Measurements from ENCODE around the gene GCDH. TPM values are rescaled to one million over a fixed set of nuclear protein-coding genes. Genes with fewer than 3 reads are reported as not detected.

The GCDH gene
- total RNA-seq, 2 donors from 2014 or later: 66.4 to 81.7 TPM

DNA sequence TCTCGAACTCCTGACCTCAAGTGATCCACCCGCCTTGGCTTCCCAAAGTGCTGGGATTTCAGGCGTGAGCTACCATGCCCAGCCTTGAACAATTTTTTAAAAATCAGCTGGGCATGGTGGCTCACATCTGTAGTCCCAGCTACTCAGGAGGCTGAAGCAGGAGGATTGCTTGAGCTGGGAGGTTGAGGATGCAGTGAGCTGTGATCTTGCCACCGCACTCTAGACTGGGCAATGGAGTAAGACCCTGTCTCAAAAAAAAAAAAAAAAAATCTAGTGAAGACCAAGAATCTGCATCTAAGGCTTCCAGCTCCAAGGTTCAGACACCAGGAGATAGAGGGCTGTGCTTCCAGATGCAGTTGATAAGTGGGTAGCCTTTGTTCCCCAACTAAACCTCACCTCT, 26.8 kb upstream of the GCDH start:
- TF ChIP-seq POLR2AphosphoS5 (IDR thresholded peaks at IDR 0.05) (no peak), POLR2A (IDR thresholded peaks at IDR 0.05) (no peak)
- TF ChIP-seq, protein P1, sequence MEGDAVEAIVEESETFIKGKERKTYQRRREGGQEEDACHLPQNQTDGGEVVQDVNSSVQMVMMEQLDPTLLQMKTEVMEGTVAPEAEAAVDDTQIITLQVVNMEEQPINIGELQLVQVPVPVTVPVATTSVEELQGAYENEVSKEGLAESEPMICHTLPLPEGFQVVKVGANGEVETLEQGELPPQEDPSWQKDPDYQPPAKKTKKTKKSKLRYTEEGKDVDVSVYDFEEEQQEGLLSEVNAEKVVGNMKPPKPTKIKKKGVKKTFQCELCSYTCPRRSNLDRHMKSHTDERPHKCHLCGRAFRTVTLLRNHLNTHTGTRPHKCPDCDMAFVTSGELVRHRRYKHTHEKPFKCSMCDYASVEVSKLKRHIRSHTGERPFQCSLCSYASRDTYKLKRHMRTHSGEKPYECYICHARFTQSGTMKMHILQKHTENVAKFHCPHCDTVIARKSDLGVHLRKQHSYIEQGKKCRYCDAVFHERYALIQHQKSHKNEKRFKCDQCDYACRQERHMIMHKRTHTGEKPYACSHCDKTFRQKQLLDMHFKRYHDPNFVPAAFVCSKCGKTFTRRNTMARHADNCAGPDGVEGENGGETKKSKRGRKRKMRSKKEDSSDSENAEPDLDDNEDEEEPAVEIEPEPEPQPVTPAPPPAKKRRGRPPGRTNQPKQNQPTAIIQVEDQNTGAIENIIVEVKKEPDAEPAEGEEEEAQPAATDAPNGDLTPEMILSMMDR (IDR thresholded peaks at IDR 0.05): no peak
- 91% methylated on average over 4 of the region's 4 CpGs for WGBS
- Histone ChIP-seq H3K4me3 (no peak overlapping the region), H3K4me1 (replicated peaks) (no peaks in the 10 kb centered on the region), H3K27ac (no peak overlapping the region), H3K9me3 (no peaks in the 10 kb centered on the region), H3K36me3 (no peaks in the 10 kb centered on the region), H3K27me3 (replicated peaks; ENCODE audit: insufficient read depth) (no peaks in the 10 kb centered on the region)
- no peak for DNase-seq (ENCODE audit: low spot score)
- intact Hi-C loops (cut with DNase I): no loop called here

DNA sequence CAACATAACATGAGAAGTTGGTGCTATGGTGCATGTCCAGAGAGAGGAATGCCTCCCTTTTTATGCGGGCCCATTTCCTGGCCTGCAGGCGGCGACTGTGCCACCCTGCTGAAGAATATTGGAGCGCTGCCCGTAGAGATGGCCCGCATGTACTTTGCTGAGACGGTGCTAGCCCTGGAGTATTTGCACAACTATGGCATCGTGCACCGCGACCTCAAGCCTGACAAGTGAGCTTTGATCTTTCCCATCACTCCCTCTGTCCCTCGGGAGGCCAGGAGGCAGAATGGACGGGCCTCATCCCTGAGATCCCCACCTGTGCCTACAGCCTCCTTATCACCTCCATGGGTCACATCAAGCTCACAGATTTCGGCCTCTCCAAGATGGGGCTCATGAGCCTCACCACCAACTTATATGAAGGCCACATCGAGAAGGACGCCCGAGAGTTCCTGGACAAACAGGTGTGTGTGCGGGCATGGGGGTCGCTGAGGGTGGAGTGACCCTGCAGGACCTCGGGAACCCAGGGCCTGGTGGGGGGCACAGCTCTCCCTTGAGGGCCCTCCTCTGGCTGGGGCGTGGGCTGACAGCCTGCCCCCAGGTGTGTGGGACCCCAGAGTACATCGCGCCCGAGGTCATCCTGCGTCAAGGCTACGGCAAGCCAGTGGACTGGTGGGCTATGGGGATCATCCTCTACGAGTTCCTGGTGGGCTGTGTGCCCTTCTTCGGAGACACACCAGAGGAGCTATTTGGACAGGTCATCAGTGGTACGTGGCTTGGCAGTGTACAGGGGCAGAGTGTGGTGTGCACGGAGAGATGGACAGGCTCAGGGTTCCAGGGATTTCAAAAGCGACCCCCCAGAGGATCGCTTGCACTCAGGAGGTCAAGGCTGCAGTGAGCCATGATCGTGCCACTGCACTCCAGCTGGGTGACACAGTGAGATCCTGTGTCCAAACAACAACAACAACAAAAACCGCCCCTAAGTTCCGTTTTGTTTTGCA, 25.9 kb upstream of the GCDH start:
- no peak for TF ChIP-seq POLR2AphosphoS5 (IDR thresholded peaks at IDR 0.05)
- TF ChIP-seq POLR2A (IDR thresholded peaks at IDR 0.05): no peak
- no peak for DNase-seq (ENCODE audit: low spot score)
- Histone ChIP-seq H3K27me3 (replicated peaks; ENCODE audit: insufficient read depth) (no peaks in the 10 kb centered on the region), H3K4me1 (replicated peaks) (no peaks in the 10 kb centered on the region), H3K36me3 (no peaks in the 10 kb centered on the region), H3K9me3 (no peaks in the 10 kb centered on the region), H3K27ac (no peak overlapping the region), H3K4me3 (no peak overlapping the region)
- intact Hi-C loops (cut with DNase I): no loop called here
- 87% methylated on average over 32 of the region's 34 CpGs for WGBS

DNA sequence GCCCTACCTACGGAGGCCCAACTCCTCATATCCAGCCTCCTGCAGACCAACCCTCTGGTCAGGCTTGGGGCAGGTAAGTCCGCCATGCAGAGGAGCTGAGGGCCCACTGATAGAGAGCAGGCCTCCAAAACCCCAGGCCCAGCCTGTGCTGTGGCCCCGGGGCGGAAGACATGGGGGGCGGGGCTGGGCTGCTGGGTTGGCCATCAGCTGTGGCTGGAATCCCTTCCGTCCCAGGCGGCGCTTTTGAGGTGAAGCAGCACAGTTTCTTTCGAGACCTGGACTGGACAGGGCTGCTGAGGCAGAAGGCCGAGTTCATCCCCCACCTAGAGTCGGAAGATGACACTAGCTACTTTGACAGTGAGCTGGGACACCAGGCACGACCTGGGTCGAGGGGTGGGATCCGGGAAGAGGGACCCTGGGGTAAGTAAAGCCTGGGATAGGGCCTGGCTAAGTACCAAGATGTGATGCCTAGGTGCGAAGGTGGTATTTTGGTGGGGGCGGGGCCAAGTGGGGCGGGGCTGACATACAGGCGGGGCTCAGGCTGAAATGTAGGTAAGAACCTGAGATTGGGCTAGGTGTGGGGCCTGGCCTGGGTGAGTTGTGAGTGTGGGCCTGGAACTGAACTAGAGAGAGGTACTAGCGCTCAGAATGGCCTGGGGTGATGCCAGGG, 25.1 kb upstream of the GCDH start:
- intact Hi-C loops (cut with DNase I): no loop called here
- TF ChIP-seq POLR2AphosphoS5 (IDR thresholded peaks at IDR 0.05): no peak
- TF ChIP-seq, protein P1 (IDR thresholded peaks at IDR 0.05): no peak
- no peaks in the 10 kb centered on the region for H3K36me3 ChIP-seq
- no peaks in the 10 kb centered on the region for H3K9me3 ChIP-seq
- WGBS: 85% methylated on average over 19 of the region's 19 CpGs
- no peak overlapping the region for H3K4me3 ChIP-seq
- DNase-seq (ENCODE audit: low spot score): no peak
- H3K4me1 ChIP-seq (replicated peaks): no peaks in the 10 kb centered on the region
- no peak overlapping the region for H3K27ac ChIP-seq
- H3K27me3 ChIP-seq (replicated peaks; ENCODE audit: insufficient read depth): no peaks in the 10 kb centered on the region

DNA sequence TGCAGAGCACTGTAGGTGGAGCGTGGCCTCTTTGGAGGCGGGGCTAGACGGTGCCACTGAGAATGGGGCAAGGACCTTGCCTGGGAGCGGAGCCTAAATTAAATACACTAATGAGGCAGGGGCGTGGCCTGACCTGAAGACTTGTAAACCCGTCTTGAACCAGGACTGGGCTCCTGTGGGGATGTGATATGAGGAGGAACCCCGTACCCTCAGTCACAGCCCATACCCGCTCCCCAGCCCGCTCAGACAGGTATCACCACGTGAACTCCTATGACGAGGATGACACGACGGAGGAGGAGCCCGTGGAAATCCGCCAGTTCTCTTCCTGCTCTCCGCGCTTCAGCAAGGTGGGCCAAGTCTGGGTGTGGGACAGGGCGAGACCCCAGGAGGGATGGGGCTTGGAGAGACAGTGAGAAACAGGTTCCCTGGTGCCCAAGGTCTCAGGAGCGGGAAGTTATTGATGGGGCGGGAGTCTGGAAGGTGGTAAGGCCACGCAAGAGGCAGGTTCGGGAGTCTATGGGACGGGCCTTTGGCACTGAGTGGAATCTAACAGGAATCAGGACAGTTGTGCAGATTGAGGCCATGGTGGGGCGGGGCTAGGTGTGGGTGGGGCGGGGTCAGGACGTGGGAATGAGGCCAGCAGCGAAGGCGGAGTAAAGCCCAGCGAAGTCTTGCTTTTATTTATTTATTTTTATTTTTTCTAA, 24.4 kb upstream of the GCDH start:
- no peak overlapping the region for H3K4me3 ChIP-seq
- 81% methylated on average over 29 of the region's 29 CpGs for WGBS
- DNase-seq (ENCODE audit: low spot score): no peak

More for the DNA sequence above, 24.4 kb upstream of the GCDH start:
- H3K4me1 ChIP-seq (replicated peaks): no peaks in the 10 kb centered on the region
- H3K36me3 ChIP-seq: no peaks in the 10 kb centered on the region
- TF ChIP-seq, protein P1 (IDR thresholded peaks at IDR 0.05): no peak
- no peak for TF ChIP-seq POLR2AphosphoS5 (IDR thresholded peaks at IDR 0.05)
- no peak for TF ChIP-seq POLR2A (IDR thresholded peaks at IDR 0.05)
- H3K9me3 ChIP-seq: no peaks in the 10 kb centered on the region
- H3K27me3 ChIP-seq (replicated peaks; ENCODE audit: insufficient read depth): no peaks in the 10 kb centered on the region
- intact Hi-C loops (cut with DNase I): no loop called here
- no peak overlapping the region for H3K27ac ChIP-seq
